GM18868 (cell line): ENCODE measurements around the gene TMEM150B.

Source experiments
- ATAC-seq: cut with Tn5 transposase; IDR thresholded peaks from one replicate; pipeline ENCODE4 v1.9.1; 2021; ENCODE audit warnings: mild to moderate bottlenecking, moderate library complexity; ENCODE audit not compliant: unreplicated experiment

Gene TMEM150B, protein sequence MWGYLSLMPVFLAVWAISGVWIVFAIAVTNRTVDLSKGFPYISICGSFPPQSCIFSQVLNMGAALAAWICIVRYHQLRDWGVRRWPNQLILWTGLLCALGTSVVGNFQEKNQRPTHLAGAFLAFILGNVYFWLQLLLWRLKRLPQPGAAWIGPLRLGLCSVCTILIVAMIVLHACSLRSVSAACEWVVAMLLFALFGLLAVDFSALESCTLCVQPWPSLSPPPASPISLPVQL

DNA sequence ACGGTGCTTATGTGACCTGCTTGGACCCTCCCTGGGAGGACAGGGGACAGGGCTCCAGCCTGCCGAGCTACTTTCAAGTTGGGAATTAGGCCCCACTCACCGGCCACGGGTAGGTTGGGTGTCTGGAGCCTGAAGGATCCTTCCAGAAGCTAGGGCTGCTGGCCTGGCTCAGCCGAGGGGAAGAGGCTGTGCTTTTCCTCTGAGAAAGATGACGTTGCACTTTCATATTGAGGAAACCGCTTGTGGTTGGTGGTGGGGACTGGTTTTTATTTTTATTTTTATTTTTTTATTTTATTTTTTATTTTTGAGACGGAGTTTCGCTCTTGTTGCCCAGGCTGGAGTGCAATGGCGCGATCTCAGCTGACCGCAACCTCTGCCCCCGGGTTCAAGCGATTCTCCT is at the start of gene TMEM150B:
Gene TMEM150B (minus strand): TSS at position 170 of the 400 bp plus-strand sequence. CDS start 4,305 bp downstream, outside the sequence.
- ATAC-seq = no peak

DNA sequence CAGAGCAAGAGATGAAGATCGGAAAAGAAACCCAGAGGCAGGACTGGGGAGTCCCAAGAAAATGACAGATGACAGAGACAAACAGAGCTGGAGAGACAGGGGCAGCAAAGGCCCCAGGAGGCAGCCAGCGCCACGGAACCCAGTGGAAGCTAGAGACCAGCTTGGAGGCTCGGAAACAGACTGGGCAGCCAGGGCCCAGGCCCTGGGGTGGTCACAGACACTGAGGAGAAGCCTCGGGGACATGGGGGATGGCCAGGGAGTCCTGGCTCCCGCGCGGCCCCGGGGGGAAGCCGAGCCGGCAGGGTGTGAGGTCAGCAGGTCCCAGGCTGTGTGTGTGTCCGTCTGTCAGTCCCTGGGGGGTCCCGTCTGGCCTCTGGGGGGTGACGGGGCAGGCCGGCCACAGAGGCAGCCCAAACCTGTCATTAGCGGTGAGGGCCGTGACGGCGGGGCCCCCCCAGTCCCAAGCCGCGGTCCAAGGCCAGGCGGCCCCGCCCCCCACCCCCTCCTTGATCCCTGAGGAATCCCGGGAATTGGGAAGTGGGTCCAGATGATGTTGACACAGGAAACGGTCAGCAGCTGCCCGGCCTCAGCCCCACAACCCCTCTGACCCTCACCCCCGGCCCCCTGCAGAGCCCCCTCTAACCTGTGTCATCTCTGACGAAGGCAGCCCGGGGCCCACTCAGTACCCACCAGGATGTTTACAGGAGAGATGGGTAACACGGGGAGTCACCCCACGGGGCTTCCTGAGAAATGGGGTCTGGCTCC is 49.0 kb upstream of the TMEM150B start:
- ATAC-seq = no peak

DNA sequence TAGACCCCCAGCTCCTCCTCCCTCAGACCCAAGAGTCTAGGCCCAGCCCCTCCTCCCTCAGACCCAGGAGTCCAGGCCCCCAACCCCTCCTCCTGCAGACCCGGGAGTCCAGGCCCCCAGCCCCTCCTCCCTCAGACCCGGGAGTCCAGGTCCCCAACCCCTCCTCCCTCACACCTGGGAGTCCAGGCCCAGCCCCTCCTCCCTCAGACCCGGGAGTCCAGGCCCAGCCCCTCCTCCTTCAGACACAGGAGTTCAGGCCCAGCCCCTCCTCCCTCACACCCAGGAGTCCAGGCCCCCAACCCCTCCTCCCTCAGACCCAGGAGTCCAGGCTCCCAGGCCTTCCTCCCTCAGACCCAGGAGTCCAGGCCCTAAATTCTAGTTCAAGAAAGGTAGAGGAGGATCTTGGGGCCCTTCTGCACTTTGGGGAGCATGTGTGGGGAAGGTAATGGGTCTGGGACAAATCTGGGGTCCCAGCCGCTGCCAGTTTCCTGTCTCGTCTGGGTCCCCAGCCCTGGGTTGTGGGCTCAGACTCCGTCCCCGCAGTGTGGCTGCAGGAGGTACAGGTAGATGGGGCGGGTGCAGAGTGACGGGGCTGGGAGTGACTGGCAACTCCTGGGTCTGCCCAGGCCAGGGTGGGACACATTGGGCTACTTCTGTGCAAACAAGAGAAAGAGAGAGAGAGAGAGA is 48.3 kb upstream of the TMEM150B start:
- ATAC-seq = no peak

DNA sequence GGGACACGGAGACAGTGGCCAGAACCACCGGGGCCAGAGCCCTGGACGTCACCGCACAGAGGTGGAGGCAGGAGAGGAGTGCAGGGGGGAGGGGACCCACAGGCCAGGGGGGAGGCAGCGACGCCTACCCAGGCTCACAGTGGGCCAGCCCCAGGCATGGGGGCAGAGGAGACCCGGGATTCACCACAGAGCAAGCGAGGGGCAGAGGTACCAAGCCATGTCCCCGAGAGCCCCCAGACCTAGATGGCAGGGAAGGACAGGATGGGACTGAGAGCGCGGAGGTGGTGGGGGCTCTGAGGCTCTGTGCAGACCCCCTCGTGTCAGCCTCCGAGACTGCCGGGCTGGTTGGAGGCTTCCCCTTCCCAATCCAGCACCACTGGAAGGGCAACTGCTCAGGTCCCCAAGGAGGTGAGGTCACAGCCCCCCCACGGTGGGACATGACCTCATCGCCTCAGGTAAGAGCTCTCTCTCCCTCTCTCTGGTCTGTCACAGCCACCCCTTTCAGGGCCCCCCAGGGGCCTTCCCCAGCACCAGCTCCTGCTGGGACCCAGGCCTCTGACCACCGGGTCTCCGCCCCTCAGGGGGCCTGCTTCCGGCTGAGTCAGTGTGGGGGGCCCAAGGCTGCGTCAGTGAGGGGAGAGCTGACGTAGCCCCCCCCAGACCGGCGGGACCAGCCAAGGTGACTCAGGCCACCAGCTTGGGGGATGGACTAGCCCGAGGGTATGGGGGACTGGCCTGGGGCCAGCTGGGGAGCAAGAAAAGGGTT is 47.4 kb upstream of the TMEM150B start:
- no peak for ATAC-seq

DNA sequence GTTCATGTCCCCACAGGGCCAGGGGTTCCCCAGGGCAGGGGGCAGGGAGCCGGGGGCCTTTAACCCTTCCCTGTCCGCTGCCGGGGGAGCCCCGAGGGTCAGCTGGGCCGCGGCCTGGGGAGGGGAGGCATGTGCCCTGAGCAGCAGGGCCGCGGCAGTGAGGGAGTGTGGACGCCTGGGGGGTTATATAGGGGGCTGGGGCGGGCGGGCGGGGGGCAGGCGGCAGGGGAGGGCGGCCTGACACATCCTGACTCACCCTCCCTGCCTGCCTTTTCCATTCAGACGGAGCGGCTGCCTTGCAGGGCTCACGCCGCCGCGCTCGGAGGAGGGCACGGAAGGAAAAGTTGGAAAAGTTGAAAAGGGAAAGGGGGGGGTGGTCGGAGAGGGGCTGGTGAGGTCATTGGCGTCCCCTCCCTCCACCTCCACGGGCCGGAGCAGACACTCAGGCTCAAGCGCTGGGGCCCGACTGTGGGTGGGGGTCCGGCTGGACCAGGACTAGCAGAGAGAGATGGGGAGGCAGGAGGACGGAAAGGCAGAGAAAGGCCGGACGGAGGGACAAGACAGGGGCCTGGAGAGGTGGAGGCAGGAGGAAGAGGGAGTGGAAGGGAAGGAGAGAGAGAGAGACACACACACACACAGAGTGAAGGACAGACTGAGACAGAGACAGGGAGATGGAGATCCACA is 45.3 kb upstream of the TMEM150B start, which contains the start of gene IL11:
Gene IL11 (minus strand): TSS at position 159 of the 684 bp plus-strand sequence. CDS start 153 bp downstream, at position 6.
- no peak for ATAC-seq

DNA sequence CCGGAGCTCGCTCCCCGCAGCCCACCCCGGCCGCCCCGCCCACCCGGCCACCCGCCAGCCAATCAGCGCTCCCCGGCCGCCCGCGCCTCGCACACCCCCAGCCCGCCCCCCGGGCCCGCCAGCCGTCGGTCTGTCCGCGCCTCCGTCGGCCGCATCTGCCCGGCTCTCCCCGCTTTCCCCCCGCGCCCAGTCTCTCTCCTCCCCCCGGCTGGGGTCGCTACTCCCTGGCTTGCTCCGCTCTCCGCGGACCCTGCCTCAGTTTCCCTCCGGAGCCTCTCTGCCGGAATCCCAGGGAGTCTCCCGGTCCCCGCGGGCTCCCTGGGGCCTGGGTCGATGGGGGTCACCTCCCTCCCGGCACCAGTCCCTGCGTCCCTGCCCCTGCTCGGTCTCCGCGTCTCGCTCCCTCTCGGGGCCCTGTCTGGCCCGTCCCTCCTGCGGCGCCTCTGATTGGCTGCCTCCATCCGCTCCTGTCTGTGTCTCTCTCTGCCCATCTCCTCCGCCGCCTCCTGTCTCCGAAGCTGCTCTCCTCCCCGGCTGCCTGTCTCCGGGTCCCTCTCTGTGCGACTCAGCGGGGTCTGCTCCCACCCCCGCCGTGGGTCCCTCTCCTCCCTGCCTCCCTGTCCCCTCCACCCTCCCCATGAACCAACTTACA is 44.6 kb upstream of the TMEM150B start:
- ATAC-seq = no peak

DNA sequence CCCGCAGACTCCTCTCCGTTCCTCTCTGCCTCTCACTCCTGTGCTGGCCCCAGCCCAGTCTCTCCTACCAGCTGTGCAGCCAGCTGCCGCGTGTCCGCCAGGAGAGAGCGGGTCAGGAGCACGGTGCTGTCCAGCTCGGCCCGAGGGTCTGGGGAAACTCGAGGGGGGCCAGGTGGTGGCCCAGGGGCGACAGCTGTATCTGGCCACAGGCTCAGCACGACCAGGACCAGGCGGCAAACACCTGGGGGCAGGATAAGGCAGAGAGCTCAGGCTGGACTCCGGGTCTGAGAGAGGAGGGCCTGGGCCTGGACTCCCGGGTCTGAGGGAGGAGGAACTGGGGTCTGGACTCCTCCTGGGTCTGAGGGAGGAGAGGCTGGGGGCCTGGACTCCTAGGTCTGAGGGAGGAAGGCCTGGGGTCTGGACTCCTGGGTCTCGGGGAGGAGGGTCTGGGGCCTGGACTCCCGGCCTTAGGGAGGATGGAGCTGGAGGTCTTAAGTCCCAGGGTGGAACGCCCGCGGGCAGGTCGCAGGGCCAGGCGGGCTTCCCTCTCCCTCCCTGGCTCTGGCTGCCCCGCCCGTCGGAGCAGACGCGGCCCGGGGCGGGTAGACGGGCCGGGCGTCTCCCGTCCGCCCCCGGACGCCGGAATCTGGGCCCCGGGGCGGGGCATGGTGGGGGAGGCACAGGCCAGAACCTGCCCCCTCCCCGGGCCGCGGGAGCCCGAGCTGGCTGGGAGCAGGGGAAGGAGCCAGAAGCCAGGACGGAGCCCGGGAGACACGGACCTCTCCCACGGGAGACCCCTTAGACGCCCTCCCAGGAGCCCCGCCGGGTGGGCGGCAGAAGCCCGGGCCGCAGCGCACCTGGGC is 43.8 kb upstream of the TMEM150B start:
- ATAC-seq = no peak

DNA sequence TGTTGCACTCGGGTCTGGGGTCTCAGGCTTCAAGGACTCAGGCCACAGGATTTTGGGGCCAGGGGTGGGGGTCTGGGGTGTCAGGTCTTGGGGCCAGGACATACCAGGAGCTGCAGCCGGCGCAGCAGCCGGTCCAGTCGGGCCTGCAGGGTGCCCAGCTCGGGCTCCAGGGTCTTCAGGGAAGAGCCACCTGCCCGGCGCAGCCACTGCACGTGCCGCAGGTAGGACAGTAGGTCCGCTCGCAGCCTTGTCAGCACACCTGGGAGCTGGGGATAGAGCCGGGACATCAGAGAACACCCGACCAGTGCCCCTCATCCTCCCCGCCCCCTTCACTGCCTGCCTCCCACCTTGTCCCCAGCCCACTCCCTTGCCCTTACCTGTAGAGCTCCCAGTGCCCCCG is 43.0 kb upstream of the TMEM150B start:
- ATAC-seq = no peak

DNA sequence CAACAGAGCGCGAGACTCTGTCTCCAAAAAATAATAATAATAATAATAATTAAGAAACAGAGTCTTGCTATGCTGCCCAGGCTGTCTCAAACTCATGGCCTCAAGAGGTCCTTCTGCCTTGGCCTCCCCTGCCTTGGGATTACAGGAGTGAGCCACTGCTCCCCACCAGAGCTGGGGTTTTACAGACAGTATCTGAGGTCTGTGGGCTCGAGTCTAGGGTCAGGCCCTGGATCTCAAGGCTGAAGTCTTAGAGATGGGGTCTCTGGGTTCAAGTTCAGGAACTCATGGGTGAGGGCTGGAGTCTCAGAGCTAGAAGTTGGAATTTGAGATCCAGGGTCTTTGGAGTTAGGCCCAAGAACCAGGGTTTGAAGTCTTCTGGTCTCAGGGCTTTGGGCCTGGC is 41.6 kb upstream of the TMEM150B start:
- no peak for ATAC-seq

DNA sequence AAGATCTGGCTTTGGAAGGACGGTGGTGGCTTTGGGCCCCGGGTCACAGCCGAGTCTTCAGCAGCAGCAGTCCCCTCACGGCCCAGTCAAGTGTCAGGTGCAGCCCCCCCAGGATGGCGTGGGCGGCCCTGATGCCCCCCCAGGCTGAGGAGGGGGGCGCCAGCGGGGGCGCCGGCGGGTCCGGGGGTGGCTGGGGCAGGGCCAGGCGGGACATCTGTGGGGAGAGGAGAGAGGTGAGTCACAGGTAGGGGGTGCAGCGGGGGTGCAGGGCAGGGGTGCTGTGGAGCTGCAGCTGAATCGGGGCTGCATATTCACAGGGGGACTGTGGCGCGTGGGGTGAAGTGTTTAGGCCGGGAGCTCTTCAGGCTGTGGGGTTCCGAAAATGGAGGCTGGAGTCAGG is 40.8 kb upstream of the TMEM150B start:
- ATAC-seq = no peak

DNA sequence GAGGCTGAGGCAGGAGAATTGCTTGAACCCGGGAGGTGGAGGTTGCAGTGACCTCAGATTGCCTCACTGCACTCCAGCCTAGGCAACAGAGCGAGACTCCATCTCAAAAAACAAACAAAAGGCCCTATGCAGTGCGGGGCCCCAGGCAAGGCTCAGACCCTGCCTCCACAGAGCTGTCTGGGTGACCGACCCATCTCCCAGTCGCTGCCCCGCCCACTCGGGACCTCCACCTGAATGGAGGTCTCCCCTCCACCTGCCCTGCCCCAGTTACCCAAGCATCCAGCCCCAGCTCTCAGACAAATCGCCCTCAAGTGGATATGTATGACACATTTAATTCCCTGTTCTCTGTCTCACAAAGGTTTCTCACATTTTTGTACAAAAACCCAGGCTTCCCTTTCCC is 40.1 kb upstream of the TMEM150B start:
- no peak for ATAC-seq

DNA sequence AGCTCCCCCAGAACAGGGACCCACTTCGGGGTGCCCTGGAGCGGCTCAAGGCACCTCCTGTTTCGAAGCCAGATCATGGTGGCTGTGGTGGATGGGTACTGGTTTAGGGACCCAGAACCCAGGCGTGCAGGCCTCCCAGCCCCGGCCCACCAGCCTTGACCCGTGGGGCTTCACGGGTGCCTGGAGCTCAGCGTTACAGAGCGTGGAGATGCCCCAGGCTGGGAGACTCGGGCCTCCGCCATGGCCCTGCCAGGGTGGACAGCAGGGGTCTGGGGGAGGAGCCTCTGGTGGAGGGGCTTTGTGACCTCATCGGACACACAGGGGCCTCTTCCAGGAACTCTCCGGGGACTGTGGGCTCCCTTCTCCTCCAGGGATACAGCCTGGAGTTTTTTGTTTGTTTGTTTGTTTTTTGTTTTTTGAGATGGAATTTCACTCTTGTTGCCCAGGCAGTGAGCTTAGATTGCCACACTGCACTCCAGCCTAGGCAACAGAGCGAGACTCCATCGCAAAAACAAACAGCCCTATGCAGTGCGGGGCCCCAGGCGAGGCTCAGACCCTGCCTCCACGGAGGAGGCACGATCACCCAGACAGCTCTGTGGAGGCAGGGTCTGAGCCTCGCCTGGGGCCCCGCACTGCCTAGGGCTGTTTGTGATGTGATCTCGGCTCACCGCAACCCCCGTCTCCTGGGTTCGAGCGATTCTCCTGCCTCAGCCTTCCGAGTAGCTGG is 38.0 kb upstream of the TMEM150B start, which contains the start of gene GARIN5B:
Gene GARIN5B (minus strand): TSS at position 271 of the 727 bp plus-strand sequence. CDS start 194 bp downstream, at position 77.
- ATAC-seq = no peak

DNA sequence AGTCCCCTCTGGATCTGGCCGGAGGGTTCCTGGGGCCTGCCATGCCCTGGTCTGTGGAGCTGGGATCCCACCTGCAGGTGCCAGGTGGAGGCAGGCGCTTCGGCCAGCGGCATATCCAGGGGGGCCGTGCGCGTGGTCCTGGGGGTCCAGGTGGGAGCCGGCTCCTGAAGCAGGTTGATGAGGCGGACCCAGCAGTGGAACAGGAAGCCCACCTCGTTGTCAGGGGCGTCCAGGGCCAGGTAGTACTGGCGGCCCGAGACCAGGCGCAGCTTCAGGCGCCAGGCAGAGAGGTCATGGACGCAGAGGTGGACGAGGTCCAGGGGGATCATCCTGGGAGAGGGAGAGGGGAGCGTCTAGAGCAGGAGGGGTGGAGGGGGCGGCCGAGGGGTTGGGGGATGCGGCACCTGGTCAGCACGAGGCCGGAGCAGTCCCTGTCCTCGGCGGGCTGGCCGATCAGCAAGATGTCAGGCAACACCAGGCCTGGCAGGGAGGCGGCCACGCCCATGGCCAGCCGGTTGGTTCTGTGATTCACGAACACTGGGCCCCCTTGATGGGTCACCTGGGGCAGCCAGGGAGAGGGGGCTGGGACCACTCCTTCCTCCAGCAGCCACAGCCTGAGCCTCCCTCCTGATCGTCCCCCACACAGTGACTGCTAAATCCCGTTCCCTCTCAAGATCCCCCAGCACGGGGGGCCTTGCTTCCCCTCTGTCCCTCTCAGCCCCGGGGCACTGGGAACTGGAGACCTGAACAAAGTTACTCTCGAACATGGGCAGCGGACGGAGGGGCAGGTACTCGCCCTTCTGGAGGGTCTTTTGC is 37.2 kb upstream of the TMEM150B start:
- ATAC-seq = no peak

DNA sequence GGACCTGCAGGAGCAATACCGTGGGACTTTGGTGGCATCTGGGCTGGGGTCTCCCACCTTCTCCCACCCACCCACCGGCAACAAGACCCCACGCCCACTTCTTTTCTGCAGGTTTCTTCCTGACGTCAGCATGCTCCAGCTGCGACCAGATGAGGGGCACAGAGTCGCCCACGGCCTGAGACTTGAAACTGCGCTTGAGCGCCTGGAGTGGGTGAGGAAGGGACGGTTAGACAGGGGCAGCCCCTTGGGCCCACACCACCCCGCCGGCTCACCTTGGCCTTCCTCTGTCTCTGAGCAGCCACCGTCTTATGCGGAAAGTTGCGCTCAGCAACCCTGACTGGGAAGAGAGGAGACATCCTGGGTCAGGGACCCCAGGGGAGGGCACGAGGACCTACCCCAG is 35.8 kb upstream of the TMEM150B start:
- no peak for ATAC-seq

DNA sequence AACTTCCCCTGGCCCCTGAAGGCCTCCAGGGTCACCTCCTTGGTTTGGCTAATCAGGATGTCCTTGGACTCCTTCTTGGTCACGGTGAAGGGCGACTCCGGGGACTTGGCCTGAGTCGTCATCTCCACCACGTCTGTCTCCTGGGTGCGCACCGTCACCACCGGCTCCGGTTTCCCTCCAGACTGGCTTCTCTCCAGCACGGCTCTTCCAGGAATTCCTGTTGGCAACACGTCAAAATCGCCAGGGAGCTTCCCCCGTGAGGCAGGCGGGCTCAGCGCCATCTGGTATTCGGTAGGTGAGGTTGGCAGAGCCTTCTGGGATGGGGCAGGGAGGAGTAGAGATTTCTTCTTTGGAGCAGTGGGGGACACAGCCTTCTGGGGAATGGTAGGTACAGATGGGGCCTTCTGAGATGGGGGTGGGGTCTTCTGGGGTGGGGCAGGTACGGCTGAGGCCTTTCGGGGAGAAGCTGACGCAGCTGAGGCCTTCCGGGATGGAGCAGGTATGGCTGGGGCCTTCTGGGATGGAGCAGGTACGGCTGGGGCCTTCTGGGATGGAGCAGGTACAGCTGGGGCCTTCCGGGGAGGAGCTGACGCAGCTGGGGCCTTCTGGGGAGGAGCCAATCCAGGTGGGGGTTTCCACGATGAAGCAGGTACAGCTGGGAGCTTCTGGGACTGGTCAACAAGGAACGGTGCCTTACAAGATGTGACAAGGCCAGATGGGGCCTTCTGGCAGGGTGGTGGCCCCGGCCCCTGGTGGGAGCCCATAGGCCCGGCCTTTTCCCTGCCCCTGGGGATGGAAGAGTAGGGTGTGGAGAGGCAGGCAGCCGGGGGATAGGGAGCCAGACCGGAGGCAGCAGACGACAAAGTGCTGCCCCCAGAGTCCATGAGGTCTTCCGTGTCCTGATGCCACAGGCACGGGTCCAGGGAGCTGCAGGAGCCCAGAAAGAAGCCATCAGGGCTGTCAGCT is 34.1 kb upstream of the TMEM150B start:
- ATAC-seq = no peak

DNA sequence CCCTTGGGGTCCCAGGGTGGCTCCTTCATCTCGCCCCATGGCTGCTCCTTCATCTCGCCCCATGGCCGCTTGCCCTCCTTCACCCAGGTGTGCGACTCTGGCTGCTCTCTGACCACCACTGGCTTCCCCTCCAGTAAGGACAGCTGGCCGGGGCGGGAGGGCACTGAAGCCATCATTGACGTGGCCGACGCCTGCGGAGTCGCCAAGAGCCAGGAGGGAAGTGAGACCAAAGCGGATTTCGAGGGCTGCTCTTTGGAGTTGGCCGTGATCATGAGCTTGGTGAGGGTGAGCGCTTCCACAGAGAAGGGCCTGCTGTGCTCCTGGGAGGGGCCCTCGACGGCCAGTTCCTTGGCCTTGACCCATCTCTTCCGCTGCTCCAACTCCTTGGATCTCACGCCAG is 33.4 kb upstream of the TMEM150B start:
- ATAC-seq = no peak
